ENCODE data around the gene ADA.
"Not testable (repeated sequence)": the region's sequence is repeated elsewhere in the genome, so short reads cannot be mapped to it uniquely, and the experiment has no call there.

Gene ADA

DNA sequence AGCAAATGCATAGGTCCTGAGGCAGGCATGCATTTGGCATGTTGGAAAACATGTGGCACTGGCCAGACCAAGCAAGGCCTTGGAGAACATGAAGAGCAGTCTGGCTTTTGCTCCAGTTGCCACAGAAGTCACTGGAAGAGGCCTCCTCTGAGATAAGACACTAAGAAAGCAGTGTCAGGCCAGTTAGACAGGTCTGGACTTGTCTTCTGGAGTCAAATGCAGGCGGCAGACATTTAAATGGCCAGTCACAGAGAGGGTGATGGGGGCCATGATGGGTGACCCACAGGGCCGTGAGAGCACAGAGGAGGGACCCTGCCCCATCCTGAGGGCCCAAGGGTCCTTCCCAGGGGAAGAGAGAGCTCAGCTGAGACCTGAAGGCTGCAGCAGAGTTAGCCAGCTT, 26.7 kb upstream of the ADA start:
- DNase-seq = no peak

DNA sequence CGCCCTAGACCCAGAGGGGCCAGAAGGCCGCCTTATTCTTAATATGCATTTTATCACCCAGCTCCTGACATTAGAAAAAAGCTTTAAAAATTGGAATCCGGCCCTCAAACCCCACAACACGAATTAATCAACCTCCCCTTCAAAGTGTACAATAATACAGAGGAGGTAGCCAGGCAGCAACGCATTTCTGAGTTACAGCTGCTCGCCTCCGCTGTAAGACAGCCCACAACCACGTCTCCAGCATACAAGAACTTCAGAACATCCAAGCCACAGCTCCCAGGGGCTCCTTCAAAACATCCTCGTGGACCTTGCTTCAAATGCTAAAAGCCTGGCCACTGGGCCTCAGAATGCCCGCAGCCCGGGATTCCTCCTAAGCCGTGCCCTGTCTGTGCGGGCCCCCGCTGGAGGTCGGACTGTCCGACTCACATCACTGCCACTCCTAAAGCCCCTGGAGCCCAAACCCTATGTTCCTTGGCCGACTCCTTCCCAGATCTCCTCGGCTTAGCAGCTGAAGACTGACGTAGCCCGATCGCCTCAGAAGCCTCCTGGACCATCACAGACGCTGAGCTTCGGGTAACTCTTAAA, 20.9 kb upstream of the ADA start:
- not testable (repeated sequence) for DNase-seq

DNA sequence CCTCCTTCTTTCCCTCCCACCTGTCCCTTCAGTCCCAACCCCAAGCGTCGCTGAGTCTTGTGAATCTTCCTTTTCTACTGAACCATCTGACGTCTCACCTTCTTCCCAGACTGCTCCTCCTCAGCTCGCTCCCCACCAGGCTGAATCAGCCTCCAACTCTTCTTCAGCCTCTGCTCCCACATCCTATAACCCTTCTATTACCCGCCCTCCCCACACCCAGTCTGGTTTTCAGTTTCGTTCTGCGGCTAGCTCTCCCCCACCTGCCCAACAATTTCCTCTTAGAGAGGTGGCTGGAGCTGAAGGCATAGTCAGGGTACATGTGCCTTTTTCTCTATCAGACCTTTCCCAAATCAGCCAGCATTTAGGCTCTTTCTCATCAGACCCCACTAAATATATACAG, 20.0 kb upstream of the ADA start:
- DNase-seq = not testable (repeated sequence)

DNA sequence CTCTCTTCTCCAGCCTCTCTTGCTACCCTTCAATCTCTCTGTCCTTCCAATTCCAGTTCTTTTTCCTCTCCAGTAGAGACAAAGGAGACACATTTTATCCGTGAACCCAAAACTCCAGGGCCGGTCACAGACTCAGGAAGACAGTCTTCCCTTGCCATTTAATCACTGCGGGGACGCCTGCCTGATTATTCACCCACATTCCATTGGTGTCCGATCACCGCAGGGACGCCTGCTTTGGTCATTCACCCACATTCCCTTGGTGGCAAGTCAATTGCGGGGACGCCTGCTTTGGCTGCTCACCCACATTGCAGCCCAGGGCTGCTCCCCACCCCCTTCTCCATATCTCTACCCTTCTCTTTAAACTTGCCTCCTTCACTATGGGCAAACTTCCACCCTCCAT, 19.4 kb upstream of the ADA start:
- DNase-seq = not testable (repeated sequence)

DNA sequence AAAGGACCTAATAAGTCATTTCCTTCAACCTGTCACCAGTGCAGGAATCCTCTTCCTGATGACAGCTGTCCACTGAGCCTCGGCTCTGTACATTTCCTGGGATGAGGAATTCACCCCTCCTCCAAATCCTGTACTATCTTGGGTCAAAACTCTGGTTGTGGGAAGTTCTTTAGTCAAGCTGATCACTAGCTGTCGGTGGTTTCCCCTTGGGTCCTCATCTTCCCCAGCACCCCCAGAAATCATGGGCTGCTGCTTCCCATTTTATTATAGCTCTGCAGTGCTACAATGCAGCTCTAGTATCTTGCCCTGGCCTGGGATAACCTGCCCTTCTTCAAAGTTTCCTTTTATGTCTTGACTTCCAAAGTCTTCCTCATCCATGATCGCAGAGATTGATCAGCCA, 14.6 kb upstream of the ADA start:
- no peak for DNase-seq

DNA sequence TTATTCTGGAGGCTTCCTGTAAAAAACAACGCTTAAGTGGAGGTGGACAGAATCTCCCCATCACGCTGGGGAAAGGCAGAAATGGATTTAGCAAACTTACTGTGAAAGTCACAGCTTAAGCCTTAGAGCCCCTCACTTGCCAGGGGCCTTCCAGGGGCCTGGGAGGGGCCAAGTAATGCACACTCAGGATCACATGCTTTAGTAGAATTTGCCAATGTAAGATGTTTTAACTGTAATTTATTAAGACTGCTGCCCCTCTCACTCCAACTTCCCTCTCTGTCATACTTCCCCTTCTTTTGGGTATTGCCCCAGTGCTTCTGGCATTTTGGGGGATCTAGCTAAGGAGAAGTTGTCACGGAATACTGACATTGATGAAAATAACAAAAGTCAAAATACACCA, 12.6 kb upstream of the ADA start:
- DNase-seq = no peak

DNA sequence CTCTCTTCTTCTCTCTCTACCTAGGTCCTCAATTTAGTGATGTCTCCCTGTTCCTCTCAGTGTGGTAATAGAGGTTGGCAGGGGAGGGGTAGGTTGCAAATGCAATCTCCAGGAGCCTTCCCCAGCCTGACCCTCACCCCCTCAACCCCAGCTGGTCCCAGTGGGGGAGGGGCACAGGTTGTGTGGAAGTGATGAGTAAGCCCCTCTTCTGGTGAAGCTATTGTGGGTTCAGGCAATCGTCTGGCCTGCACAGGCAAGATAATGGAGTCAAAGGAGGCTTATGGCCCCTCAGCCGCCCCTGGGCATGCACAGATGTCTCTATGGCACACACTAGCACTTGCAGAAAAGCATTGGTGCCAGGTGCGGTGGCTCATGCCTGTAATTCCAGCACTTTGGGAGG, 10.8 kb upstream of the ADA start:
- DNase-seq = no peak

DNA sequence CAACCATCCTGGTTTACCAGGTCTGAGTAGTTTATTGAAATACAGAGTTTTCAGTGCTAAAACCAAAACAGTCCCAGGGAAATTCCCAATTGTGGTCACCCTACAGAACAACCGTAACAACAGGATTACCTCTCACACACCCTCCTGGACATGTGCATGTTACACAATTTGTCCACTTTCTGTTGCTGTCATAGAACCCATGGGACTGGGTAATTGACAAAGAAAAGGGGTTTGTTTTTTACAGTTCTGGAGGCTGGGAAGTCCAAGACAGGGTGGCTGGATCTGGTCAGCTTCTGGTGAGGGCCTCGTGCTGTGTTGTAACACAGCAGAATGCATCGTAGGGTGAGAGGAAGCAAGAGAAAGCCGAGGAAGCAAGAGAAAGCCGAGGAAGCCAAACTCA, 9.1 kb upstream of the ADA start:
- no peak for DNase-seq

DNA sequence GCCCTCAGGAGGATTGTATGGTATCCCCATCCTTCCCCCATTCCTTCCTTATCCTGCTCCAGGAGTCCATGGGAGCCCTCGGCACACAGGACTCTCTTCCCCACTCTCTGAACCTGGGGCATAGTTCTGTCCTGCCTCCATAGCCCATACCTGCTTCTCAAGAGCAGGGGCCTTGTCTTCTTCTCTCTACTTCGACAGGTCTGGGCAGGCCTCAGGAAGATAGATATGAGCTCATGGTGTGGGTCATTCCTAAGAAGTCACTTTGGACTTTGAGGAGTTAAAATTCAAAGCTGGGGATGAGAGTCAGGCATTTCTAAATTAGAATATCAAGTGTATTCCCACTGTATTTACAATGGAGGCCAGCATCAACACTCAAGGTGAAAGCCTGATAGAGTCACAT, 8.4 kb upstream of the ADA start:
- no peak for DNase-seq

DNA sequence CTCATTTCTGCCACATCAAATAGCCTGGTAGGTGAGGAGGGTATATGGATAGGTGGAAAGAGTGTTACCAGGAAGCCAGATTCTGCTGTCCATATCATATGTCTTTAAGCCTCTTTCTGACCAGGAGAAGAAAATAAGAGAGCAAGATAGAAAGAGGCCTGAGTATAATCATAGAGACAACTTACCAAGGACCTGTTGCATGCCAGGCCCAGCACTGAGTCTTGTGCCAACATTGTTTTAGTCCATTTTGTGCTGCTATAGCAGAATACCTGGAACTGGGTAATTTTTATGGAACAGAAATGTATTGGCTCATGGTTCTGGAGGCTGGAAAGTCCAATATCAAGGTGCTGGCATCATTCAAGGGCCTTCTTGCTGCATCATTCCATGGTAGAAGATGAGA, 7.3 kb upstream of the ADA start:
- DNase-seq = no peak

DNA sequence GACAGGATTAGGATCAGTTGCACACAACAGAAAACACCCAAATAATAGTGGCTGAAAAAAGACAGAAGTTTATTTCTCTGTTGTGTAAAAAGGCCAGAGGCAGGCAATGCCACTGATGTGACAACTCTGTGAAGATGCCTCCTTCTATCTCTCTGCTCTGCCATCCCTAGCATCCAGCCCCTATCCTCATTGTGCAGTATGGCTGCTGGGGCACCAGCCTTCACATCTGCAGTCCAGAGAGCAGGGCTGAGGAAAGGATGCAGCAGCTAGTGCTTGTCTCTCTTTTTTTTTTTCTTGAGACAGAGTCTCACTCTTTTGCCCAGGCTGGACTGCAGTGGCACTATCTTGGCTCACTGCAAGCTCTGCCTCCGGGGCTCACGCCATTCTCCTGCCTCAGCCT, 6.4 kb upstream of the ADA start:
- DNase-seq = no peak

DNA sequence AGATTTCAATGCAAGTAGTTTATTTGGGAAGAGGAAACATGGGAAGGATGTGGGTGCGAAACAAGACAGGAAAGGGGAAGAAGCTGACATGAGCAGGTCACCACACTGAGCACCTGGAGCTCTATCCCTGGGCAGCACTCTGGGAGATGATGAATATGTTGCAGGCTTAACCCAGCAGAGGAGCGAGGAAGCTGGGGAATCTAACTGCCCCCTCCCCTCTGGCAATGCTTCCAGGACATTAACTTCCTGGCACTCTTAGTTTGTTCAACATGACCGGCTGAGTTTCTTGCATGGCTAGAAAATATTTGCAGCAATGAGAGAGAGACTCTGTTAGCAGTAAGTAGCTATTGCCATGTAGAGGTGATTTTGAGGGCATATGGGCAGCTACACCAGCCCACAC, 4.9 kb upstream of the ADA start:
- no peak for DNase-seq

DNA sequence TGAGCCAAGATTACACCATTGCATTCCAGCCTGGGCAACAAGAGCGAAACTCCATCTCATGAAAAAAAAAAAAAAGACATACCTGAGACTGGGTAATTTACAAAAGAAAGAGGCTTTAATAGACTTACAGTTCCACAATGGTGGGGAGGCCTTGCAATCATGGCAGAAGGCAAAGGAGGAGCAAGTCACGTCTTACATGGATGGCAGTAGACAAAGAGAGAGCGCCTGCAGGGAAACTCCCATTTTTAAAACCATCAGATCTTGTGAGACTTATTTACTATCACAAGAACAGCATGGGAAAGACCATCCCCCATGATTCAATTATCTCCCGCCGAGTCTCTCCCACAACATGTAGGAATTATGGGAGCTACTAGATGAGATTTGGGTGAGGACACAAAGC, 2.7 kb upstream of the ADA start:
- DNase-seq = not testable (repeated sequence)

DNA sequence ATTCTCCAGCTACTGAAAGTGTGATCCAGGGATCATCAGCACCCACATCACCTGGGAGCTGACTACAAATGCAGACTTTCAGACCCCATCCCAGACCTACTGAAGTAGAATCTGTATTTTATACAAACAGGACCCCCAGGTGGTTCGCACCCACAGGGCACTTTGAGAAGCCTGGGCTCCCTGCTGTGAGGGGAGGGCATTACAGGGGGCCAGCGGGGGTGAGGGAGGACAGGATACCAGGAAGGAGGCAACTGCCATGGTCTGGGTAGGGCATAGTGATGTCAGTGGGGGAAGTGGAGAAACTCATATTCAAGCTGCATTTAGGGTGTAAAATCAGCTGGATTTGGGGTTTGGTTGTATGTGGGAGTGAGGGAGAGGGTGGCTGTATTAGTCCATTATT, 2.0 kb upstream of the ADA start:
- DNase-seq = no peak

DNA sequence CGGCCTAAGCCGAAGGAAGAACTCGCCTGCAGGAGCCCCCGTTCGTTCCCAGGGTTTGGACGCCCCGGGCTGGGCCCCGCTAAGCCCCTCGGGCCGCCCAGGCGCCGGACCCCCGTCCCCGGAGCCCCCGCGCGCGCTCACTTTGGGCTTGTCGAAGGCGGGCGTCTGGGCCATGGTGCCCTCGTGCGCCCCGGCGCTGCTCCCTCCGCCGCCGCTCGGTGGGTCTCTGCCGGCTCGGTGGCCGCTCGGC, 140 bp downstream of the ADA start:
- DNase-seq = no peak

DNA sequence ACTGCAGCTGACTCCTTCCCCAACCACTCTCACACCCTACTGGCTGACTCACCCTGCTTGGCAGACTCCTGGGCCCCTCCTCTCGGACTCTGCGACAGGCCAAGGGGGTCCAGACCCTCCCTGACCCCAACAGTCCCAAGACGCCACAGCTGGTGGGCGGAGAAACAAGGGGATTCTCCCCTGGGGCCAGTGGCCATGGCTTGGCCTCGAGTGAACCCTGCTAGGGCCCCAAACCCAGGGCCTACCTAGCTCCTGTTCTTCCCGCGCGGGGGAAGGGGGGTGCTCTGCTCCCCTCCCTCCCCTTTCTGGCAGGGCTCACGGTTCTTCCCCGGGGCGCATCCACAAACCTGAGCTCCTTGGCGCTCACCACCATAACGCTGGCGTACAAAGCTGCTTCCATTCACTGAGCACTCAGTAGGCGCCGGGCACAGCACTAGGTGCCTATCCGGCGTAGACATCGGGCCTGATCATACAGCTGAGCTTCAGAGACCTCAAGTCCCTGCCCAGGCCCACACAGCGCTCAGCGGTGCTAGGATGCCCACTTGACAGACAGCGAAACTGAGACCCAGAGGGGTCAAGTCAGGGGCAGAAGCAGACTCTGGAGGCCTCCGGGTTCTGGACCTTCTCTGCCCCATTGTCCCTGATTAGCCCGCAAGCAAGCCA, 597 bp downstream of the ADA start:
- no peak for DNase-seq

DNA sequence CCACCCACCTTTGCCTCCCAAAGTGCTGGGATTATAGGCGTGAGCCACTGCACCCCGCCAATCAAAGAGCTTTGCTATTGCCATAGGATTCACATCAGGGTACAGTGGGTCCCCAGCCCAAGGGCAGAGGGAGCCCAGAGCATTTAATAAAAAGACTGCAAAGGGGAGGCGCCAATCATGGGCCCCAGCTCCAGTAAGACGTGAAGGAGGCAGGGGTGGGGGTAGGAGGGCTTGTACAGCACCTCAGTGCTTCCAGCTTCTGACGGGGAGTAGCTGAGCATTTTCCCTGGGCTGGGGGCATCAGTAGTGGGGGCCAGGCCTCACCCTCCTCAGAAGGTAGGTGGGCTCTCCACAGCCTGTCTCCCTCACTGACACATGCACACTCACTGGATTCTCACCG, 1.5 kb downstream of the ADA start:
- DNase-seq = no peak

DNA sequence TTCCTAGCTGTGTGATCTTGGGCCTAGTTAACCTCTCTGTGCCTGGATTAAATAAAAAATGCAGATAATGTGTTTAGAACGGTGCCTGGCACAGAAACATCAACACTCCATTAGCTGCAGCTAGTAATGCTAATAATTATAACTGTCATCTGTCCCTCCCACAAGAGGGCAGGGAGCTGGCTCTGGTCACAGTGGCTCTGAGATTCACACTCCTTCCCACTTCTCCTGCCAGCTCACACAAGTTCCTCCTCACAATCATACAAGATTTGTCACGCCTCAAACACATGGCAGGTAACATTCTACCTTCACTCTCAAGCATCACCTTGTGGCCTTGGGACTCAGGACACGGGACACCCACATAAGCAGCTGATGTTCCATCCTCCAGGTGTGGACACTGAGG, 2.4 kb downstream of the ADA start:
- no peak for DNase-seq

DNA sequence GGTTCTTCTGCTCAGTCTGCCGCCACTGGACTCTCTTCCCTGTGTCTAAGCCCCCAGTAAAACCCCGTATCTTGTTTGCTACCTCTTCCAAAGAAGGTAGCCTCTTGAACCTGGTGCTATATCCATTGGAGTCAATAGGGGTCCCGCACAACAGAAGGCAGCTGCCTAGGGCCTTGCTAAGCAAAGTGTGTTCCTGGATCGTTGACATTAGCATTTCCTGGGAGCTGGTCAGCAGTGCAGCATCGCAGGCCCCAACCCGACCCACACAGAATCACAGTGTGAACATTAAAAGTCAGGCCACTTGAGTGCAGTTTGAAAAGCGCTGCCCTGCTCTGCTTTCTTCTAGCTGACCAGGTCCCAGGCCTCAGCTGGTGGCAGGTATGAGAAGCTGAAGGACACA, 2.9 kb downstream of the ADA start:
- DNase-seq = no peak

DNA sequence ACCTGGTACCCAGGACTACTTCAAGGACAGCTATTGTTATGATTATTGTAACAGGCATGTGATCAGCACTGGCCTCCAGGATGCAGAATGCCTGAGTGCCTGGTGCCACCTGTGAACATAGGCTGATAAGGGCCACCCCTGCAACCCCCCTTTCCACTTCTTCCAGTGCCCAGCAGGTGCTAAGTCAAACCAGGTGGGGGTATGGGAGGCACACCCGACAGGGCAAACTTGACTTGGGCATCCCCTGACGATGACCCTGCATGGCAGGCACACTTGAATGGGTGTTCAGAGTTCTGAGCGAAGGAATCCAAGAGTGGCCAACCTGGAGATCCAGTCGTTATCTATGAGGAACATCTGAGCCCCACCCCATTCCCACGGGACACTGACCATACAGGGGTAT, 3.4 kb downstream of the ADA start:
- DNase-seq = no peak

DNA sequence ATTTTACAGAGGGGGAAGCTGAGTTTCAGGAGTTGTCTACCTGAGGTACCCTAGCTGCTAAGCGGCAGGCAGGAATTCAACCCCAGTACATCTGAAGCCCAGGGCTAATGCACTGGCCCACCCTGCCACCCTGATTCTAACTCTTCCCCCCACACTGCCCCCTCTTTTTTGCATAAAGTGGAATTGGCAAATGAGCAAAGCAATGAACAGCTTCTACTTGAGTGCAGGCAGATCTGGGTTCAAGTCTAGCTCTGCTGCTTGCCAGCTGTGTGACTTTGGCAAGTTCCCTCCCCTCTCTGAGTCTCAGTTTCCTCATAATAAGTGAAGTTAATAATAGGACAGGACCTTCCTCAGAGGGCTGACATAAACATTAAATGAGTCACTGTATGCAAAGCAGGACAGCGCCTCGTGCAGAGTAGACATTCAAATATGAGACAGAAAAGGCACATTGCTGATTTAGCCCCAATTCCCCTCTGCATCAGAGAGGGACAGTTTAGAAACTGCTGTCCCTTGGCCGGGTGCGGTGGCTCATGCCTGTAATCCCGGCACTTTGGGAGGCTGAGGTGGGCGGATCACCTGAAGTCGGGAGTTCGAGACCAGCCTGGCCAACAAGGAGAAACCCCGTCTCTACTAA, 4.7 kb downstream of the ADA start:
- DNase-seq = no peak

DNA sequence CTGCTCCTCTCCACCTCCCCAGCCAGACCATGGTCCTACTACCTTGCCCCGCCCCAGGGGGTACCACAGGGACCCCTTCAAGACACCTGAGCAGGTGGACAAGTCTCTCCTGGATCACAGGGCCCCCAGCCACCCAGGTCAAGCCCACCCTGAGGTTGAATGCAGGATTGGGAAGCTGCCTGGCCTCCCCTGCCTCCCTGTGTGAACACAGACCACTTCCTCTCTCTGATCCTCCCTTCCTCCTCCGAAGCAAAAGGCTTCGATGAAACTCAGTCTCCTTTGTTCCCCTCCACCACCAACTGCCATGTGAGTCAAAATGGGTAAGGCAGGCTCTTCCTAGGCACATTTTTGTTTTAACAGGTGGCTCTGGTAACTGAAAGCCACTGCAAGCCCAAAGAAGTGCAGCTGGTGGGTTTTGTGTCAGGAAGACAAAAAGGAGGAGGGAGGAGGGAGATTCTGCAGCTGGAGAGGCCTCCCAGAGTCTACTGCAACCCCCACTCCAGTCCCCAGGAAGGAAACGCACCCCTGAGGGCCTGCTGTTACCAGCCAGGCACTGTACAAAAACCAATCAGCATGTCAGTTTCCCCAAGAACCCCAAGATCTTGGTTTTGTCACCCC, 5.4 kb downstream of the ADA start:
- no peak for DNase-seq

DNA sequence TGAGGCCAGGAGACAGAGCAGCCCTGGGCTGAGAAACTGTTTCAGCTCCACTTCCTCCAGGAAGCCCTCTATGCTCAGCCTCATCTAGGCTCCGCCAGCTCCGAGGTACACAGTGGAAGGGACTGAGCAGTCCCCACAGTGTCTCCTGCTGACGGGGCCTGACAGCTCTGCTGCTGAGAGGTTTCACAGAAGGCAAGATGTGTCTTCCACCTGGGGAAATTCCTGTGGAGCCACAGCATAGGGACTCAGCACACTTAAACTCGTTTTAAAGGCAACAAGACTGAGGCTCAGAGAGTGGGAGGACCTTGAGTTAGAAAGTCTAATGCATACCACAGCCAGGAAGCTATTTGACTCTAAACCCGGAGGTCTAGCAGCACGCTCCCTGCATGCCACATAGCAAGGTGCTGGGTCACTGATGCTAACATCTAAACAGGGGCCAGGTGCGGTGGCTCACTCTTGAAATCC, 6.8 kb downstream of the ADA start:
- no peak for DNase-seq

DNA sequence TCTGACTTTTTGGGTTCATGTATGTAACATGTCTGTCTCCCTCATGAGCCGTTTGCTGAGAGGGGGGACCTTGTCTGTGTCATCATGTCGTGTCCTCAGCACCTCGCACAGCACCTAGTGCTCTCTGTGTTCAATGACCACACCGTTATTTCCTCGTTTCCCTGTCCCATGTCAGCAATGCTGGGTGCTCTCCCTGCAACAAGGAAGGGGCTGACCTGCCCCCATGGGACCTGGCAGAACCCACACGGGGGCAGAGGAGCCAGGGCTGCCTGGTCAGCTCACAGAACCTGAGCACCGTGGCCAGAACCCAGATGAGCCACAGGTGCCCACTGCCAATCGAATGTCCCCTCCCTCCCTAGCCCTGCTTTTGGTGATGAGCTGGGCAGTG, 7.3 kb downstream of the ADA start:
- DNase-seq = no peak

All from cerebellar nuclear complex (tissue), 1 donor.